Lower lobe of right lung (tissue), 2 donors: ENCODE measurements around the gene SNX22. TPM values are rescaled to one million over a fixed set of nuclear protein-coding genes. Genes with fewer than 3 reads are reported as not detected.

Experiments
- ATAC-seq, 2 donors: fragments of 200-7000 bp; cut with Tn5 transposase; one replicate each; pipeline ENCODE4 v1.9.1; 2020 to 2022; ENCODE audit warnings: mild to moderate bottlenecking in 2 of 2, moderate library complexity in 2 of 2
- DNase-seq: peaks from one replicate; pipeline ENCODE4 v3.0.0-alpha.2; 2020
- H3K27ac ChIP-seq: fragments of 200-600 bp; one replicate; pipeline ENCODE4 v1.8.0; 2022
- H3K27me3 ChIP-seq: fragments of 200-600 bp; one replicate; pipeline ENCODE4 v1.8.0; 2022; ENCODE audit warnings: low read depth
- H3K36me3 ChIP-seq: fragments of 200-600 bp; one replicate; pipeline ENCODE4 v1.8.0; 2022; ENCODE audit warnings: mild to moderate bottlenecking
- H3K4me1 ChIP-seq: fragments of 200-600 bp; one replicate; pipeline ENCODE4 v1.8.0; 2022
- H3K4me3 ChIP-seq: fragments of 200-600 bp; one replicate; pipeline ENCODE4 v1.8.0; 2022; ENCODE audit warnings: mild to moderate bottlenecking
- H3K9me3 ChIP-seq: fragments of 200-600 bp; one replicate; pipeline ENCODE4 v1.8.0; 2022
- CTCF ChIP-seq: fragments of 200-600 bp; IDR thresholded peaks from one replicate; pipeline ENCODE4 v1.8.0; 2022; ENCODE audit warnings: antibody characterized with exemption, mild to moderate bottlenecking
- intact Hi-C: fragments of 100-400 bp; cut with DNase I; formaldehyde crosslinking; loops from one replicate; pipeline ENCODE4 v1.11.0; 2022
- total RNA-seq: library from RNA; stranded (reverse); fragmentation: NEBNext Ultra II Directional; extraction: Animal tissue kit (Norgen Biotek cat#: 25700); gene quantifications from one replicate; pipeline ENCODE4 v1.2.1, GENCODE V29; 2021
- donor health status: DM: no; HTN: yes; CAD: no; lungs with severe emphysema.

Gene SNX22
- total RNA-seq, 1 donor from 2014 or later = 17.4 TPM

GRCh38 chr15:64148168-64148567 is 3.4 kb upstream of the SNX22 start:
- H3K27me3 ChIP-seq = peaks cover 21% of the 10 kb centered on the region
- peaks cover 34% of the 10 kb centered on the region for H3K4me1 ChIP-seq
- H3K4me3 ChIP-seq = no peak overlapping the region
- ATAC-seq (no peak), DNase-seq (no peak)
- peaks cover 31% of the 10 kb centered on the region for H3K36me3 ChIP-seq
- no peak overlapping the region for H3K27ac ChIP-seq
- no peaks in the 10 kb centered on the region for H3K9me3 ChIP-seq
- intact Hi-C loops = no loop called here
- TF ChIP-seq CTCF = no peak

GRCh38 chr15:64148581-64148980 is 3.0 kb upstream of the SNX22 start:
- H3K27ac ChIP-seq = no peak overlapping the region
- no peak for DNase-seq
- H3K9me3 ChIP-seq = no peaks in the 10 kb centered on the region
- peaks cover 26% of the 10 kb centered on the region for H3K36me3 ChIP-seq
- H3K4me3 ChIP-seq = no peak overlapping the region
- H3K27me3 ChIP-seq = peaks cover 22% of the 10 kb centered on the region
- ATAC-seq = no peak
- H3K4me1 ChIP-seq = peaks cover 38% of the 10 kb centered on the region
- TF ChIP-seq CTCF = no peak
- intact Hi-C loops = no loop called here

GRCh38 chr15:64149424-64149823 is 2.1 kb upstream of the SNX22 start:
- TF ChIP-seq CTCF = peak; percentile 6
- Histone ChIP-seq H3K27me3 (peaks cover 22% of the 10 kb centered on the region), H3K36me3 (peaks cover 23% of the 10 kb centered on the region), H3K27ac (no peak overlapping the region), H3K4me3 (no peak overlapping the region), H3K9me3 (no peaks in the 10 kb centered on the region), H3K4me1 (peaks cover 44% of the 10 kb centered on the region)
- intact Hi-C loops = no loop called here
- DNase-seq (no peak), ATAC-seq (no peak)

GRCh38 chr15:64149893-64150578 is 1.5 kb upstream of the SNX22 start:
- no peak for ATAC-seq
- intact Hi-C loops = no loop called here
- H3K27ac ChIP-seq = no peak overlapping the region
- H3K9me3 ChIP-seq = no peaks in the 10 kb centered on the region
- no peak for TF ChIP-seq CTCF
- H3K36me3 ChIP-seq = peaks cover 23% of the 10 kb centered on the region
- no peak overlapping the region for H3K4me3 ChIP-seq
- peaks cover 22% of the 10 kb centered on the region for H3K27me3 ChIP-seq
- DNase-seq = no peak
- peaks cover 44% of the 10 kb centered on the region for H3K4me1 ChIP-seq

- Histone ChIP-seq H3K9me3 (no peaks in the 10 kb centered on the region), H3K27ac (no peak overlapping the region), H3K4me3 (peak overlapping the region; percentile 63), H3K36me3 (peaks cover 38% of the 10 kb centered on the region), H3K4me1 (peaks cover 44% of the 10 kb centered on the region), H3K27me3 (peaks cover 22% of the 10 kb centered on the region)
- peak; percentile 55 for DNase-seq
- TF ChIP-seq CTCF = no peak
- intact Hi-C loops = no loop called here
- ATAC-seq = peak; percentile 2 to 4
Measured at GRCh38 chr15:64152507-64153387, 1.2 kb downstream of the SNX22 start.
